ENCODE data around the gene AZGP1.

DNA sequence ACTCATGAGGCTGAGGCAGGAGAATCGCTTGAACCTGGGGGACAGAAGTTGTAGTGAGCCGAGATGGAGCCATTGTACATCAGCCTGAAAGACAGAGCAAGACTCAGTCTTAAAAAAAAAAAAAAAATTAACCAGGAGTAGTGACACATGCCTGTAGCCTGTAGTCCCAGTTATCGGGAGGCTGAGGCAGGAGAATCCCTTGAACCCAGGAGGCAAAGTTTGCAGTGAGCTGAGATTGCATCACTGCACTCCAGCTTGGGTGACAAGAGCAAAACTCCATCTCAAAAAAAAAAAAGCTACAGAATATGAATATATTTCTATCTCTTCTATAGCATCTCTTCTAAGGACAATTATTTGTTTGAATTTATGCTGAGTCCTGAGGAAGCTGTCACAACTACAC lies 6.5 kb downstream of the AZGP1 start:
- TF ChIP-seq, protein P1, sequence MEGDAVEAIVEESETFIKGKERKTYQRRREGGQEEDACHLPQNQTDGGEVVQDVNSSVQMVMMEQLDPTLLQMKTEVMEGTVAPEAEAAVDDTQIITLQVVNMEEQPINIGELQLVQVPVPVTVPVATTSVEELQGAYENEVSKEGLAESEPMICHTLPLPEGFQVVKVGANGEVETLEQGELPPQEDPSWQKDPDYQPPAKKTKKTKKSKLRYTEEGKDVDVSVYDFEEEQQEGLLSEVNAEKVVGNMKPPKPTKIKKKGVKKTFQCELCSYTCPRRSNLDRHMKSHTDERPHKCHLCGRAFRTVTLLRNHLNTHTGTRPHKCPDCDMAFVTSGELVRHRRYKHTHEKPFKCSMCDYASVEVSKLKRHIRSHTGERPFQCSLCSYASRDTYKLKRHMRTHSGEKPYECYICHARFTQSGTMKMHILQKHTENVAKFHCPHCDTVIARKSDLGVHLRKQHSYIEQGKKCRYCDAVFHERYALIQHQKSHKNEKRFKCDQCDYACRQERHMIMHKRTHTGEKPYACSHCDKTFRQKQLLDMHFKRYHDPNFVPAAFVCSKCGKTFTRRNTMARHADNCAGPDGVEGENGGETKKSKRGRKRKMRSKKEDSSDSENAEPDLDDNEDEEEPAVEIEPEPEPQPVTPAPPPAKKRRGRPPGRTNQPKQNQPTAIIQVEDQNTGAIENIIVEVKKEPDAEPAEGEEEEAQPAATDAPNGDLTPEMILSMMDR (conservative IDR thresholded peaks at IDR 0.05 in 1 of 2, IDR thresholded peaks at IDR 0.05 in 1 of 2; ENCODE audit: extremely low read depth in 1 of 2, insufficient read depth in 1 of 2, low read depth in 1 of 2, low read length in 2 of 2): no peak
- no peak for TF ChIP-seq EZH2 (IDR thresholded peaks at IDR 0.05; ENCODE audit: borderline replicate concordance, low read length)

All from mammary epithelial cell (primary cell).